IMR-90 (cell line): ENCODE measurements around the gene PPP1R14D. TPM values are rescaled to one million over a fixed set of nuclear protein-coding genes. Genes with fewer than 3 reads are reported as not detected.

Source experiments
- ATAC-seq: fragments of 200-7000 bp; cut with Tn5 transposase; 2 replicates; pipeline ENCODE4 v1.9.1; 2020; ENCODE audit warnings: low read depth, mild to moderate bottlenecking, moderate library complexity
- BruUV-seq: library from RNA; stranded (reverse); fragments of 400-500 nt; replicated peaks from 2 replicates; lab custom pipeline; 2021; lab: Mats Ljungman, UMichigan
- CTCF ChIA-PET: fragments of 300-600 bp; formaldehyde crosslinking; extraction: SDS; loops from one replicate; lab custom pipeline; 2021; ENCODE audit warnings: antibody characterized with exemption; lab: Yijun Ruan, JAX
- POLR2A ChIA-PET: fragments of 300-600 bp; sonication (Branson Sonifier 250); formaldehyde crosslinking; loops from one replicate; lab custom pipeline; 2022; ENCODE audit warnings: antibody characterized with exemption; ENCODE audit not compliant: unreplicated experiment; lab: Charles Lee
- DNase-seq: peaks from one replicate; pipeline ENCODE4 v3.0.0; 2013
- H2AFZ ChIP-seq: replicated peaks from 2 replicates; pipeline ENCODE3; 2013; ENCODE audit warnings: low read length, mild to moderate bottlenecking; ENCODE audit not compliant: poor library complexity
- H2AK5ac ChIP-seq: 2 replicates; pipeline ENCODE4 v1.6.1; 2013; ENCODE audit warnings: low read depth, low read length, inconsistent platforms
- H2AK9ac ChIP-seq: replicated peaks from 2 replicates; pipeline ENCODE3; 2013; ENCODE audit warnings: mild to moderate bottlenecking, low read depth, low read length, moderate library complexity; ENCODE audit not compliant: poor library complexity
- H2BK120ac ChIP-seq: 2 replicates; pipeline ENCODE4 v1.6.1; 2013; ENCODE audit warnings: low read depth, low read length, inconsistent platforms
- H2BK15ac ChIP-seq: 3 replicates; pipeline ENCODE4 v1.6.1; 2013; ENCODE audit warnings: low read depth, low read length, inconsistent platforms
- H2BK20ac ChIP-seq: 2 replicates; pipeline ENCODE4 v1.6.1; 2013; ENCODE audit warnings: low read depth, mild to moderate bottlenecking, inconsistent platforms, low read length, moderate library complexity
- H2BK5ac ChIP-seq: 2 replicates; pipeline ENCODE4 v1.6.1; 2013; ENCODE audit warnings: mild to moderate bottlenecking, low read depth, low read length, inconsistent platforms; ENCODE audit not compliant: poor library complexity, severe bottlenecking
- H3K14ac ChIP-seq: replicated peaks from 2 replicates; pipeline ENCODE4 v1.6.1; 2013; ENCODE audit warnings: low read depth, low read length, inconsistent platforms
- H3K18ac ChIP-seq: 2 replicates; pipeline ENCODE4 v1.6.1; 2013; ENCODE audit warnings: low read depth, low read length, control low read depth
- H3K23ac ChIP-seq: 2 replicates; pipeline ENCODE4 v1.6.1; 2013; ENCODE audit warnings: low read depth, low read length, inconsistent platforms
- H3K27ac ChIP-seq: 2 replicates; pipeline ENCODE4 v1.5.1; 2013; ENCODE audit warnings: mild to moderate bottlenecking, control low read depth, low read length; ENCODE audit not compliant: insufficient read depth
- H3K27me3 ChIP-seq: 2 replicates; pipeline ENCODE4 v1.6.1; 2013; ENCODE audit warnings: low read length; ENCODE audit not compliant: control insufficient read depth, insufficient read depth
- H3K36me3 ChIP-seq: 2 replicates; pipeline ENCODE4 v1.6.1; 2013; ENCODE audit warnings: low read length, mixed read lengths; ENCODE audit not compliant: control insufficient read depth, insufficient read depth
- H3K4ac ChIP-seq: 2 replicates; pipeline ENCODE4 v1.6.1; 2013; ENCODE audit warnings: low read depth, low read length, inconsistent platforms
- H3K4me1 ChIP-seq: 2 replicates; pipeline ENCODE4 v1.6.1; 2013; ENCODE audit warnings: low read length, mixed read lengths; ENCODE audit not compliant: control insufficient read depth, insufficient read depth
- H3K4me2 ChIP-seq: 2 replicates; pipeline ENCODE4 v1.6.1; 2013; ENCODE audit warnings: low read depth, mild to moderate bottlenecking, control low read depth, low read length, moderate library complexity
- H3K4me3 ChIP-seq: 2 replicates; pipeline ENCODE4 v1.5.1; 2013; ENCODE audit warnings: low read depth, mild to moderate bottlenecking, control low read depth, low read length, moderate library complexity; ENCODE audit not compliant: insufficient read depth
- H3K56ac ChIP-seq: 2 replicates; pipeline ENCODE4 v1.6.1; 2013; ENCODE audit warnings: low read length, inconsistent platforms; ENCODE audit not compliant: insufficient read depth; ENCODE audit errors: extremely low read depth
- H3K79me1 ChIP-seq, 2 experiments: 2 replicates each; pipeline ENCODE4 v1.6.1; 2013; ENCODE audit warnings: low read length in 2 of 2, inconsistent platforms in 1 of 2, low read depth in 1 of 2
- H3K9ac ChIP-seq: 2 replicates; pipeline ENCODE4 v1.6.1; 2013; ENCODE audit warnings: low read depth, low read length, control low read depth
- H3K9me1 ChIP-seq: 2 replicates; pipeline ENCODE4 v1.6.1; 2013; ENCODE audit warnings: low read length, inconsistent platforms; ENCODE audit not compliant: insufficient read depth
- H3K9me3 ChIP-seq: 2 replicates; pipeline ENCODE4 v1.6.1; 2013; ENCODE audit warnings: low read length; ENCODE audit not compliant: control insufficient read depth, insufficient read depth
- H4K20me1 ChIP-seq: 2 replicates; pipeline ENCODE4 v1.6.1; 2013; ENCODE audit warnings: low read length, inconsistent platforms; ENCODE audit not compliant: insufficient read depth
- H4K5ac ChIP-seq: 2 replicates; pipeline ENCODE4 v1.6.1; 2013; ENCODE audit warnings: mild to moderate bottlenecking, low read depth, low read length, control low read depth
- H4K8ac ChIP-seq, 2 experiments: 2 replicates each; pipeline ENCODE4 v1.6.1; 2013; ENCODE audit warnings: low read depth in 2 of 2, low read length in 2 of 2, control low read depth in 1 of 2, inconsistent platforms in 1 of 2
- H4K91ac ChIP-seq: 2 replicates; pipeline ENCODE4 v1.6.1; 2013; ENCODE audit warnings: low read depth, low read length, inconsistent platforms; ENCODE audit not compliant: insufficient read depth
- MAFK ChIP-seq: IDR thresholded peaks from 2 replicates; pipeline ENCODE4 v1.6.1; 2012; ENCODE audit warnings: low read depth, low read length, improper control_type of control experiment
- RAD21 ChIP-seq: IDR thresholded peaks from 2 replicates; pipeline ENCODE4 v1.6.1; 2012; ENCODE audit warnings: low read length, improper control_type of control experiment
- WGBS, 2 experiments: methylation state at CpG; one replicate each; pipeline versions ENCODE4 v1.1.5 to v1.1.7; 2013; ENCODE audit warnings: missing lambda C conversion rate in 2 of 2; ENCODE audit not compliant: insufficient read length in 1 of 2; ENCODE audit errors: extremely low coverage in 2 of 2; 5-methylcytosine and 5-hydroxymethylcytosine counted together
- dilution Hi-C: fragments of 300-500 bp; cut with HindIII; formaldehyde crosslinking; loops from one replicate; pipeline ENCODE4 v1.14.3; 2018; ENCODE audit warnings: low sequenced_read_pairs; ENCODE audit not compliant: unreplicated experiment
- in situ Hi-C: fragments of 300-500 bp; cut with MboI; formaldehyde crosslinking; loops from 3 replicates; pipeline ENCODE4 v1.14.3; 2019; ENCODE audit warnings: low sequenced_read_pairs, inconsistent platforms, mixed read lengths
- intact Hi-C: fragments of 100-400 bp; cut with micrococcal nuclease; formaldehyde crosslinking; loops from 2 replicates; pipeline ENCODE4 v1.10.0; 2022
- polyA plus RNA-seq, 3 experiments: library from polyadenylated mRNA; depleted of rRNA; stranded (reverse); fragments of >200 nt; gene quantifications; 2 replicates each; pipeline ENCODE4 v1.2.3, GENCODE V29; 2012; ENCODE audit warnings: low replicate concordance in 1 of 3
- total RNA-seq: library from RNA; depleted of rRNA; stranded (reverse); fragments of >200 nt; gene quantifications from 2 replicates; pipeline ENCODE4 v1.2.3, GENCODE V29; 2012

The PPP1R14D gene
- total and polyA plus RNA-seq, 2 of the 4 experiments (the other 2 are of a cell fraction) = not detected

- Histone ChIP-seq H3K4me2 (no peak overlapping the region), H4K91ac (no peak overlapping the region), H3K79me1 (no peaks in the 10 kb centered on the region), H2BK120ac (no peak overlapping the region), H3K4ac (no peak overlapping the region), H3K23ac (no peak overlapping the region), H3K56ac (no peak overlapping the region), H3K9me1 (no peaks in the 10 kb centered on the region), H3K9ac (no peak overlapping the region), H4K5ac (no peak overlapping the region), H2BK20ac (no peak overlapping the region), H4K20me1 (no peaks in the 10 kb centered on the region), H4K8ac (no peak overlapping the region), H3K4me3 (no peak overlapping the region), H3K18ac (no peak overlapping the region), H2BK15ac (no peak overlapping the region), H3K9me3 (no peaks in the 10 kb centered on the region), H2BK5ac (no peak overlapping the region), H2AFZ (no peak overlapping the region), H3K27me3 (peaks cover 23% of the 10 kb centered on the region), H2AK5ac (no peak overlapping the region), H2AK9ac (no peak overlapping the region), H3K14ac (no peak overlapping the region), H3K27ac (no peak overlapping the region), H3K36me3 (no peaks in the 10 kb centered on the region), H3K4me1 (0 out of 2 replicates have a peak, but pooled peaks cover 1% of the 10 kb centered on the region)
- BruUV-seq = no TSS peak
- dilution Hi-C loops = no loop called here
- CTCF ChIA-PET = no interaction called here
- WGBS, 2 experiments = no CpG with 5 or more reads among the region's 4 CpGs
- in situ Hi-C loops = no loop called here
- POLR2A ChIA-PET = no interaction called here
- intact Hi-C loops = no loop called here
- ATAC-seq (no peak), DNase-seq (no peak)
- TF ChIP-seq MAFK (peak; percentile 67), RAD21 (no peak)
Measured at GRCh38 chr15:40867199-40867598, 38.7 kb upstream of the PPP1R14D start.
